ENCODE data around the gene MAML2.

Gene MAML2

DNA sequence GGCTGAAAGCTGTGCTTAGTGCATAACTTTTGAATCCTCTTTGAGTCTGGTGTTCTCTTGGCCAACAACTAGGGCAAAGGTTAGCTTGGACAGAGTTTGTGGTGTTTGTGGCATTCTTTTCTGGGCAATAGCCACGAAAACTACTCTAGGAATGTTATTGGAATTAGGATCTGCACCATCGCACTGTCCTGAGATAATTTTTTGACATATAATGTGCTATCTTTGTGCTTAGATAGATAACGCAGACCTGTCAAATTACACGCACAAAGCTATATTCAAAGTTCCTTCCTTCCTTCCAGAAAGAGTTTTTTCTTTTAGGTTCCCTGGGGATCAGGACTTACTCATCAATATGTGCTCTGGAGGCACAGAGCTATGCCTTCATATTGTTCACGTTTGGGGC is 252.3 kb downstream of the MAML2 start:
- TF ChIP-seq, protein P1, sequence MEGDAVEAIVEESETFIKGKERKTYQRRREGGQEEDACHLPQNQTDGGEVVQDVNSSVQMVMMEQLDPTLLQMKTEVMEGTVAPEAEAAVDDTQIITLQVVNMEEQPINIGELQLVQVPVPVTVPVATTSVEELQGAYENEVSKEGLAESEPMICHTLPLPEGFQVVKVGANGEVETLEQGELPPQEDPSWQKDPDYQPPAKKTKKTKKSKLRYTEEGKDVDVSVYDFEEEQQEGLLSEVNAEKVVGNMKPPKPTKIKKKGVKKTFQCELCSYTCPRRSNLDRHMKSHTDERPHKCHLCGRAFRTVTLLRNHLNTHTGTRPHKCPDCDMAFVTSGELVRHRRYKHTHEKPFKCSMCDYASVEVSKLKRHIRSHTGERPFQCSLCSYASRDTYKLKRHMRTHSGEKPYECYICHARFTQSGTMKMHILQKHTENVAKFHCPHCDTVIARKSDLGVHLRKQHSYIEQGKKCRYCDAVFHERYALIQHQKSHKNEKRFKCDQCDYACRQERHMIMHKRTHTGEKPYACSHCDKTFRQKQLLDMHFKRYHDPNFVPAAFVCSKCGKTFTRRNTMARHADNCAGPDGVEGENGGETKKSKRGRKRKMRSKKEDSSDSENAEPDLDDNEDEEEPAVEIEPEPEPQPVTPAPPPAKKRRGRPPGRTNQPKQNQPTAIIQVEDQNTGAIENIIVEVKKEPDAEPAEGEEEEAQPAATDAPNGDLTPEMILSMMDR (IDR thresholded peaks at IDR 0.05; ENCODE audit: insufficient read depth, low read depth, low read length, missing control alignments): no peak
- DNase-seq (ENCODE audit: low read depth): no peak
- H3K4me3 ChIP-seq (ENCODE audit: low read length): no peak overlapping the region

DNA sequence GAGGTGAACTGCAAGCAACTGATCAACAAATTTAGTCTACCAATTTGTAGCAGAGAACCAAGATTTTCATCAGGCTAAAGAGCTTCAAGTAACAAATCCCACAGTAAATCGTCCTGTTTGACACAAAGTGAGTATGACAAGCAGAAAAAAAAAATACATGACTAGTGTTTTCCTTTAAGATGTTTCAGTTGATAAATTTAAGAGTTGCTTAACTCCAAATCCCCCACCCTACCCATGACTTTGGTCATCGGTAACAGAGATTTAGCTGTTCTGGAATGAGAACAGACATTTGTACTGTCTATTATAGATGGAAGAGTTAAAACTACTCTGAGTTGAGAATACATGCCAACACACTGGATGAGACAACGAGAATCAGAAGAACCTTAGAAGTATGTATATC is 254.1 kb downstream of the MAML2 start:
- TF ChIP-seq, protein P1 (IDR thresholded peaks at IDR 0.05; ENCODE audit: insufficient read depth, low read depth, low read length, missing control alignments): no peak
- no peak for DNase-seq (ENCODE audit: low read depth)
- no peak overlapping the region for H3K4me3 ChIP-seq (ENCODE audit: low read length)

DNA sequence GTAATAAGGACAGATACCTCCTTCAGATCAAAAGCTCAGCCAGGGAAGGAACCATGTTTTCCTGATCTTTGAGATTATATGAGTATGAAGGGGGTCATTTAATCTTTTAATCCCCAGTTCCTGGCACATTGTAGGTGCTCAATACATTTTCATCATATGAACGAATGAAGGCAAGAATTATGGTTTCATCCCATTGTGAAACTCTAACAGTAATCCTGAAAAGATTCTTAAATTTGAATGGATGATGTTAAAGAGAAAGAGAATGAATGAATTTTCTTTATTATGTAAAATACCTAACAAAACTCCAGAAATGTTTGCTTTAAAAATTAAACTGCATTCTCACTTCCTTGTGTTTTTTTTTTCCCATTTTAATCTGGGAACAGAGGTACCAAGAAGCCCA is 256.9 kb downstream of the MAML2 start:
- DNase-seq (ENCODE audit: low read depth): no peak
- no peak overlapping the region for H3K4me3 ChIP-seq (ENCODE audit: low read length)
- TF ChIP-seq, protein P1 (IDR thresholded peaks at IDR 0.05; ENCODE audit: insufficient read depth, low read depth, low read length, missing control alignments): no peak

DNA sequence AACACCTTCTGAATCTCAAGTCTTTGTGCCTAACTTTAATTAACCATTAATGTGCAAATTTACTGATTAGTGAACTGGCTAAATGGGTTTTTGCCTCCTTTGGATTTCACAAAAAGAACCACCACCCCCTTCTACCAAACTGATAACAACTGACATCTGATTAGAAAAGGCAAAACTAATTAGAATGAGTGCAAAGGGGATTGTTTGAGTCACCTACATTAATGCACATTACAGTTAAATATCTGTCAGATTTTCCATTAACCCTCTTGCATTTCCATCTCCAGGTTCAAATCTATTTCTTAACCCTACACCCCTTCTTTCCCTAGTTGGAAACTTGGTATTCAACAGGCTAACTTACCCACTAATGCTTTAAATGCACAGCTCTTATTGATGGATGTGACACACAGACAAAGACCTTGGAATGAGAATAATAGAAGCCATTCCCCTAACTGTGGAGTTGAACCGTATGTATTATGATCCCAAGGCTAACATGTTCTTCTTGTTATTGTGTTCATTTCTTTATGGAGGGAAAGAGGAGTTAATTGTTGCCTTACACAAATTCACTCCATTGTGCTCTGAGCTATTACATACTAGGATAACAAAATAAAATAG is 257.6 kb downstream of the MAML2 start:
- no peak overlapping the region for H3K4me3 ChIP-seq (ENCODE audit: low read length)
- TF ChIP-seq, protein P1 (IDR thresholded peaks at IDR 0.05; ENCODE audit: insufficient read depth, low read depth, low read length, missing control alignments): no peak
- DNase-seq (ENCODE audit: low read depth): no peak

DNA sequence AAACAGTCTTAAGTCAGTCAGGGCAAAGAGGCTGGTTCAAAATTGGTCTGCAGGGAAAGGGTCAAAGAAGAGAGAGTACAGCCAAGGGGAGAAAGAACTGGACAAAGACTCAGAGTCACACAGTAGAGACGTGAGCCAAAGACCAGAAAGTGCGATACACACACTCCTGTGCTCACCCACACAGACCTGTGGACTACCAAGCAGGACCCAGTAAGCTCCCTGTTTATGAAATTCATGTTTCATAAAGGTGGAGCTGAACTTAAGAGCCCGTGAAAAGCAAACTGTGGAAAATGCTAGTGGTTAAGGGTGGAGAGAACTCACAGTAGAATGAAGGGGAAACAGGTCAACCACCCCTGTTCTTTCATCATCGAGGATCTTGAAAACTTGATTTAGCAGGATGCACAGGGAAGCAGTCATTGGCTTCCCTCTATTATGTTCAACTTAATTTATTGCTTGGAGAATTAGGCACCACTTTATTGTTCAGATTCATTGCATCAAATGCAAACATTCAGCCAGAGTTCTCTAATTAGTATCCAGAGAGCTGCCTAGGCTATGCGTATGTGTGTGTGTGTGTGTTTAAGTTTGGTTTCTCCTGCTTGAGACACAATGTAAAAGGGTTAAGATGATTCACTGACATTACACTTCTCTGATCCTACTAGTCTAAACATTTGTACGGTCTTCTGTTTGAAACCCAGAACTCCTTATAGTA is 258.2 kb downstream of the MAML2 start:
- TF ChIP-seq, protein P1 (IDR thresholded peaks at IDR 0.05; ENCODE audit: insufficient read depth, low read depth, low read length, missing control alignments): no peak
- H3K4me3 ChIP-seq (ENCODE audit: low read length): no peak overlapping the region
- DNase-seq (ENCODE audit: low read depth): no peak

DNA sequence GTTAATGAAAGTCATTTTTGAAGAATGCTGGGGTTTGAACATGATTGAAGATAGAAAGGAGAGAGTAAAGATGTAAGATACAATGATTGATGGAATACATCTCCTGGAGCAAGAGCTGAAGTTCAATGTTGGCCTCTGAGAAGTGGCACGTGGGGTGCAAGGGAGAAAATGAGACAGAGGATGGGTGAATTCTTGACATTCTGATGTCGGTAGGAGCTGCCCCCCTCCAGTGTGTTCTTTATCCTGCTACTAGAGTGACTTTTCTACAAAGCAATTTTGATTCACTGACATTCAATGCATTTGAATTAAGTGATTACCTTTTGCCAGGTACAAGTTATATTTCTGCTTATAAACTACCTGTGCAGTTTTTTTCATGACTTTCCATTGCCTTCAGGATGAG is 260.1 kb downstream of the MAML2 start:
- DNase-seq (ENCODE audit: low read depth): no peak
- H3K4me3 ChIP-seq (ENCODE audit: low read length): no peak overlapping the region
- TF ChIP-seq, protein P1 (IDR thresholded peaks at IDR 0.05; ENCODE audit: insufficient read depth, low read depth, low read length, missing control alignments): no peak
